Measurements from ENCODE around the gene AR.
"Not testable (repeated sequence)": the region's sequence is repeated elsewhere in the genome, so short reads cannot be mapped to it uniquely, and the experiment has no call there.

AR gene

DNA sequence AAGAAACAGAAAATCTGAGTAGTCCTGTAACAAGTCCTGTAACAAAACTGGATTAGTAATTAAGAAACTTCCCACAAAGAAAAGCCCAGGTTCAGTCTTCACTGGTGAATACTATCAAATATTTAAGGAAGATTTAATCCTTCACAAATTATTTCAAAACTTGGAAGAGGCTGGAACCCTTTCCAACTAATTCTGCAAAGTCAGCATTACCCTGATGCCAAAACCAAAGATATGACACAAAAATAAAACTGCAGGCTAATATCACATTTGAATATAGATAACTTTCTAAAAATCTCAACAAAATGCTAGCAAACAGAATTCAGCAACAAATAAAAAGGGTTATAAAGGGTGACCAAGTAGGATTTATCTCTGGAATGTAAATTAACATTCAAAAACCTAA, 80.5 kb downstream of the AR start:
- DNase-seq (ENCODE audit: low read depth) = no peak

DNA sequence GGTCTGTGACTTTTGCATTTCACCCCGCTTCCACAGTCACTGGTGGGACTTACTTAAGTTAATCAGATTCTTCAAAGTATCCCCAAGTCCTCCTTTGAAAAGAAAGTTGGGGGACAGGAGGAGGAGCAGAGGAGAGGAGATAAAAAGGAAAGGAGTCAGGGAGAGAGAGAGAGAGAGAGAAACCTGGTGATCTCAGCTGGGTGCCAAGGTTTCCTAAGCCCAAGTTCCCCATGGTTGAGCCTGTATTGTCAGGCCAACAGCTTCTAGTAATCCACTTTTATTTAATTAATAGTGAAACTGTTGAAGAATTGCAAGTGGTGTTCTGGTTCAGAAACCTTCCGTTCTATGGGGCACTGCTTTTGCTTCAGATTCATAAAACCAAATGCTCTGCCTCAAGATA, 91.6 kb downstream of the AR start:
- no peak for DNase-seq (ENCODE audit: low read depth)

DNA sequence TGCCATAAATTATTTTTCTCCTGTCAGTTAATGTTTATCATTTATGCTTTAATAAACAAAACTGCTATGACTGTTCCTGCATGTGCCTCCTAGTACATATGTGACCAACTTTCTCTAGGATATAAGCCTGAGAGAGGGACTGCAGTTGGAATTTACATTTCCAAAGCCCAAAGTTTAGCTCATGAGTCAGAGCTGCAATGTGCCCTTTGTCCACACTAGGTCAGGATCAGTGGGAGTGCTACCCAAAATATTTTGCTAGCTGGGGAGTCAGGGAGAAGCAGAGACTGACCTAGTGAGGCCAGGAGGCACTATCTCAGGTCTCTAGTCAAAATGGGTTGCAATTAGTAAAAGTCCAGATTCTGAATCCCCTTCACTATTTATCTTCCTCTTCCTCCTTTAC, 92.7 kb downstream of the AR start:
- DNase-seq (ENCODE audit: low read depth) = peak; percentile 34

GRCh38 chrX:67637293-67637692, 93.5 kb downstream of the AR start:
- DNase-seq (ENCODE audit: low read depth) = not testable (repeated sequence)

DNA sequence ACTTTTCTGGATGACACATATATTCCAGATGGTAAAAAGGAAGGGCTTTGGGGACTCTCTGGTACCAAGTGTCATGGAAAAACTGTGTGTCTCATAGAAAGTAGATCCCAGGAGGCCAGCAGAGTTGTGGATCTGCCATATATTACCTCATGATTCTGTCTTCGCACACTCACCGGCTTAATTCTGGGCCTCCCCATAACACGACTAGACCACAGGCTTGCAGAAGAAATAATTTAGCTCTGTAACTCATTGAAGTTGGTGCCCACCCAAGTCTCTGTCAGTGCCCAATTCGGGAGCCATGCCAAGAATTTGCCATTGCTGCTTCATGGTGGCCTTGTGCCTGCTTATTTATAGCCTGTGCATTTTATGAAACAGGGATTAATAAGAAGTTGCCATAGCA, 104.5 kb downstream of the AR start:
- DNase-seq (ENCODE audit: low read depth) = no peak

DNA sequence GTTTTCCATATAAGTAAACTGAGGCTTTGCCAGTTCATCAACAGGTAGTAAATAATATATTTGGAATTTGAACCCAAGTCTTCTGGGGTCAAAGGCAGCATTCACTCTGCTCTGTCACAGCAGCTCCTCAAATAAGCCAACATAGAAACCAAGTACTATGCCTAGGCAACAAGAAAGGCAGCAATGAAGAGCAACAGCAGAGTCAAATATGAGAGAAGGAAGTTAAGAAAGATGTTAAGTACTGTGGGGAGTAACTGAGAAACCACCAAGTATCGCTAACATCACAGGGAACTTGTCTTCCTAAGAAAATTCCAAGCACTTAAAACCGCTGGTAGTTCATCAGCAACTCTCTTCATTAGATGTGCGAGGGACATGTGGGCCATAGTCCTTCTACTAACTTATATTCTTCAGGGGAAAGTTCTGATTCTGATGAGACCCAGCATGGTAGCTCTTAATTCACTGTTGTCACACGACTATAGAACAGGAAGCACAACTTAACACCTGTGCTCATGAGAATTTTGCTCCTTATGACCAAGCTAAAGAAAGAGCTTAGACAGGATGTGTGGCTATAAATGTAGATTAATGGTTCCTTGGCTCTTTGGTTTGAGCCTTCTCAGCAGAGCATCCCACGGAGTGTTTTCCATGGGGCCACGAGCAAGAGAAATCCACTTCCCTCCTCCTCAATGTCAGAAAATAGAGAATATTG, 107.8 kb downstream of the AR start:
- no peak for DNase-seq (ENCODE audit: low read depth)

- no peak for DNase-seq (ENCODE audit: low read depth)
Measured at GRCh38 chrX:67652543-67652942, 108.7 kb downstream of the AR start.

DNA sequence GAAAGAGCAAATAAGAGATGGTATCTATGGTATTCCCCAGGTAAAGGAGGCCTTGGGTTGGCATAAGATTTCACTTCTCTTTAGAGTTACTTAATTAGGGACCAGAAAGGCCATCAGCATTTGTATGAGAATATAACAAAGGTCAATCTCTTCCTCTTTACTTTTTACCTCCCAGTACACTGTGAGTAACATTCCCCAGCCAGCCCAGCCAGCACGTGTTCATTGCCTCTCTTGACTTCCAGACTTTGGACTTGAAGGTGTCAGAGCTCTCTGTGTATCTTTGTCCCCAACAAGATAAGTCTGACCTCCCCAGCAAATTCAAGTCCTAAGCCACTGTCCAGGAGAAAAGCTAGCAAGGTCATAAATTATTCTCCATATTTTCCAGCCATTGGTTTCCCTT, 110.5 kb downstream of the AR start:
- no peak for DNase-seq (ENCODE audit: low read depth)

GRCh38 chrX:67665583-67665982, 121.8 kb downstream of the AR start:
- DNase-seq (ENCODE audit: low read depth) = peak; percentile 12

- DNase-seq (ENCODE audit: low read depth) = not testable (repeated sequence)
Measured at GRCh38 chrX:67670717-67671116, 126.9 kb downstream of the AR start.

GRCh38 chrX:67673741-67674274, 130.0 kb downstream of the AR start:
- no peak for DNase-seq (ENCODE audit: low read depth)

DNA sequence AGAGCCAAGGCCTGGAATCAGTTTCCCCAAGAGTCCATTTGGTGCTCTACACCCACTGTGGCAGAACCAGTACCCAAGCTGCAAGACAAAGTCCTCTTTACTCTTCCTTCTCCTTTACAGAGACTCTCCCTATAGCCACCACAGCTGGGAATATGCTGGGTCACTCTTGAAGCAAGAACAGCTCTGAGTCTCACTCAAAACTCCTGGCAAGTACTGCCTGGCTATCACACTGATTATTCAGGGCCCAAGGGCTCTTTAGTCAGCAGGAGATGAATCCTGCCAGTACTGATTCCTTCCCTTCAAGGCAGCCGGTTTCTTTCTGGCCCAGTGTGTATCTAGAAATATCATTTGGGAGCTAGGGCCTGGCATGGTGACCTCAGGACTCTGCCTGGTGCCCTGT, 130.9 kb downstream of the AR start:
- DNase-seq (ENCODE audit: low read depth) = no peak

DNA sequence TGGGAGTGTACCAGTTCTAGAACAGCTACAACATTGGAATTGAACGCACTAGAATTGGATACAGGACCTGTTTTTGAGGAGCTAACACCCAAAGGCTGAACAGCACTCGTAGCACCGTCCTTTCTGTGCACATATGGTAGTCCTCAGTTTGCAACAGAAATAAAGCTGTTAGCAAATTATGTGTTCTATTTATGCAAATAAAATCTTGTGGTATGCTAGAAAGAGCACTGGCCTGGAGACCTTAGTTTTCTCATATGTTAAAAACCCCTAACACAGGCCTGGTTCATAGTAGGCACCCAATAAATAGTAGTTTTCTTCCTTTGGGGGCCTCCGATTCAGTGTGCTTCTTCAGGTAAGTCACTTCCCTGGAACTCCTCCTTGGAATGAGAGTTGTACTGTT, 140.3 kb downstream of the AR start:
- DNase-seq (ENCODE audit: low read depth) = no peak

DNA sequence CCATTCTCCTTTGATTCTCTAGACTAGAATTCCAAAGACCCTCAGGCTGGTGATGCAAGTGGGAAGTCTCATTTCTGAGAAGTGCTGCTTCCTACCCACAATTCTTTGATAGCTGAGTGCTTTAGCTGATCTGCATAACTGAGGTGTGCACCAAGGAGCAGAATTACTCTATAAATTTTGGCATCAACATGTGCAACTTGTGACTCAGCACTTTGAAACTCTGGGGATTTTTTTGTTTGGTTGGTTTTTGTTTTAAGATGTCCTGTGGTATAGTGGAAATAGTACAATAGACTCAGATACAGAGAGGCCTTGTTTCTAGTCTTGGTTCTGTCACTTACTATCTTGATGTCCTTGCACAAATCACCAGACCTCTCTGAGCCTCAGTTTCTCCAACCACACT, 148.4 kb downstream of the AR start:
- DNase-seq (ENCODE audit: low read depth) = peak; percentile 69

DNA sequence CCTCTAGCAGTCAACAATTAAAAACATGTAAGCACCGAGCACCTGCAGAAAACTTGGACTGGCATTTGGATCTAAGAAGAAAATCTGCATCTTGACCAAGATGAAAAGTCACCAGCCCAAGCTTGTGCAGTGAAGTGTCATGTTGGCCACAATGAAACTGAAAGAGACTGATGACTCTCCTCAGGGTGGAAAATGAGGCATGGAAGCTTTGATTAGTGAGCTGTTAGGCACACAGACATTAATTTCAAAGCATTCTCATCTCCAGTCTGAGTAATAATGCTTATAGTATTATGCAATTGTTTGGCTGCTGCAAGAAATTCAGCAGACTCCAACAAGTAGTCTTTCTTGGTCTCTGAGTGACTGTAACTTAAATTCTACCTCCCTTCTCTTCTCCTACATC, 150.1 kb downstream of the AR start:
- DNase-seq (ENCODE audit: low read depth) = peak; percentile 45

GRCh38 chrX:67697452-67697851, 153.6 kb downstream of the AR start:
- DNase-seq (ENCODE audit: low read depth) = no peak

- no peak for DNase-seq (ENCODE audit: low read depth)
Measured at GRCh38 chrX:67700602-67701001, 156.8 kb downstream of the AR start.

DNA sequence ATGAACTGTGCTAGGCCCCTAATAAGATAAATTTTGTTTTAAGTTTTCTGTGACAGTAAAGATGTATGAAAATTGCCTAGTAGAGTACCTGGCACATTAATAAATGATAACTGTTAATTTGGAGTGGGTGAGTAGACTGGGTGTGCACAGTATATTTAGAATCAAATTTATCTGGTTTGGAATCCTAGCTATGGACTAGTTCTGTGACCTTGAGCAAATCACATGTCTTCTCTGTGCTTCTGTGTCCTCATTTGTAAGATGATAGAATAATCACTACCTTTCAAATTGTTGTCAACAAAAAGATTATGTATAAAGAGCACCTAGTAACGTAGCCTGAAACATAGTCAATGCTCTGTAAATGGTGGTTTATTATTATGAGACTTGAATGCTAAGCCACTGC, 170.2 kb downstream of the AR start:
- DNase-seq (ENCODE audit: low read depth) = no peak

- DNase-seq (ENCODE audit: low read depth) = no peak
Measured at GRCh38 chrX:67717571-67717970, 173.8 kb downstream of the AR start.

DNA sequence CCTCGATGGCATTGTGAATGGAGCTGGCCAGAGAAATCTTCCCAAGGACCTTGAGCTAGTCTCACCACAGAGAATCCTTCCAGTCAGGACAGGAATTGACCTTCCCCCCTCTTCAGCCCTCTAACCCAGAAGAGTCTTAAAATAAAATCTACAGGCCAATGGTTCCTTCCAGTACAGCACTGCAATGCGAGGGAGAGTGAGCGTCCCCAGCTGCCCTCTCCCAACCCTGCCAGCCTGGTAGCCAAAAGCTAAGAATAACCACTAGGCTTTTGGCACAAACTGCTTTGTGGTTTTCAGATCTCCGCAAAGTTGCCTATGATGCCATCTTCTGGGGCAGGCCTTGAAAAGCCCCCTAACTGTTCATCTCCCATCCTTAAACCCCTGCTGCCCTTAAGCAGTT, 175.1 kb downstream of the AR start:
- DNase-seq (ENCODE audit: low read depth) = no peak

DNA sequence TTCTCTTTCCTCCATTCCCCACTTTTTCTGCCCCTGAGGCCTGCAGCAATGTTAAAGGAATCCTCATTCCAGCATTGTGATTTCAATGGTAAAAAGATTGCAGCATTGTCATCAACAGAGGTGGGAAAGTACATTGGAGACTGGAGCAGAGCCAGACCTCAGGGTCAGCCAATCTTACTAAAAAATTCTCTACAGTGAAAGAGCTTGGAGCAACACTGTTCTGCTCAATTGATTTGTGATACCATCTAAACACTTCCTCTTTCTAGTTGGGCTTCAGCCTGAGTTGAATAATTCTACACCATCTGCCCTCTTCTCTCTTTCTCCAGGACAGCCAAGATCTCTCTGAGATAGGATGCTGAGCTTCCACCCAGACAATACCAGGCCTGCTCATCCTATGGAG, 176.5 kb downstream of the AR start:
- DNase-seq (ENCODE audit: low read depth) = peak; percentile 33

DNA sequence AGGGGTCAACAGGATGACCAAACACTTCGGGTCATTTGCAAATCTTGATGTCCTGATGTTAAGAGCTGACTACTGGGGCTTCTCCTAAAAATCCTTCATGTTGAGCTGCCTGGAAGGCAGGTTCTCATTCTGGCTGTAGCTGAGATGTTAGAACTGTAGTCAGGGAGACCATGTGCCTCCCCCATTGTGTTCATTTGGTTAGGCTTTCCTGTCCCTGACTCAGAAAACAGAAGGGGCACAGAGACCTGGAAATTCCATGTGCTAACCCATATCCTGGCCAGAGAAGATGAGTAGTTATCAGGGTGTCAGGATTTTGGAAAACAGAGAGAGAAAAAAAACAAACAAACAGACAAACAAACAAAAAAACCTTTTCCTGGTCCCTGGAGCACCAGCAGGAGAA, 177.5 kb downstream of the AR start:
- no peak for DNase-seq (ENCODE audit: low read depth)

- DNase-seq (ENCODE audit: low read depth) = no peak
Measured at GRCh38 chrX:67723580-67724351, 179.9 kb downstream of the AR start.

Measured in iris pigment epithelial cell (primary cell).